Measurements from ENCODE around the gene UQCRHL. TPM values are rescaled to one million over a fixed set of nuclear protein-coding genes. Genes with fewer than 3 reads are reported as not detected.
"Not testable (repeated sequence)": the region's sequence is repeated elsewhere in the genome, so short reads cannot be mapped to it uniquely, and the experiment has no call there.

The UQCRHL gene
- total and polyA plus RNA-seq, 10 of the 15 experiments (the other 5 are each of a cell fraction or from before 2014, with no cell fraction given) = 1.4 to 17.3 (median 5.7) TPM

- CTCF ChIA-PET = interaction anchor here (6.3 kb wide), 1 partner anchor 30 kb away, joined by 51 read pairs; no protein-coding TSS in a partner anchor
- Histone ChIP-seq H3K4me2 (ENCODE audit: control insufficient read depth, insufficient read depth) (peak overlapping the region; percentile 82; the same call in 1 of the 2 replicates), H3K4me3 (peak overlapping the region; percentile 83; the same call in 1 of the 2 replicates), H3K79me2 (ENCODE audit: control insufficient read depth, insufficient read depth, low read length) (peaks cover 54% of the 10 kb centered on the region)
- H2AFZ ChIP-seq (ENCODE audit: control insufficient read depth, low read depth, low read length); BruUV-seq (replicated peaks); H3K9me3 ChIP-seq (replicated peaks; ENCODE audit: control insufficient read depth, insufficient read depth, low read length); H3K27me3 ChIP-seq (replicated peaks in 1 of 2; ENCODE audit: control insufficient read depth in 2 of 2, insufficient read depth in 2 of 2, low read length in 1 of 2); H3K4me1 ChIP-seq (ENCODE audit: control insufficient read depth, insufficient read depth, low read length); ATAC-seq; H3K9ac ChIP-seq (ENCODE audit: control insufficient read depth, insufficient read depth, low read length); FAIRE-seq; H4K20me1 ChIP-seq (ENCODE audit: control insufficient read depth, insufficient read depth); H3K36me3 ChIP-seq (ENCODE audit: control insufficient read depth in 2 of 2, insufficient read depth in 2 of 2, low read length in 1 of 2); in situ Hi-C loops (cut with MboI); H3K27ac ChIP-seq (ENCODE audit: control insufficient read depth, insufficient read depth); DNase-seq (ENCODE audit: low read depth, low spot score): not testable (repeated sequence)
- 89% methylated on average over 11 of the region's 11 CpGs for WGBS (ENCODE audit: insufficient coverage, insufficient replicate concordance, low lambda C conversion rate, missing lambda C conversion rate)
- TF ChIP-seq MLLT1 (IDR thresholded peaks at IDR 0.05) = peak; percentile 25
- intact Hi-C loops (cut with micrococcal nuclease; ENCODE audit: unreplicated experiment) = loop anchor here (5.0 to 10.0 kb wide), 3 partner anchors 121 to 521 kb away; partner anchors contain the start of genes CASP9, DNAJC16 and SZRD1
- SMC1A ChIA-PET (ENCODE audit: uncharacterized antibody, unreplicated experiment) = interaction anchor here (0.7 to 5.2 kb wide), 6 partner anchors 9 to 130 kb away, joined by 3 to 27 read pairs (median 4); no protein-coding TSS in a partner anchor
- RAD21 ChIA-PET (ENCODE audit: unreplicated experiment) = interaction anchor here (0.7 to 6.2 kb wide), 6 partner anchors 10 to 128 kb away, joined by 3 to 55 read pairs (median 8); partner anchors contain the start of gene ZBTB17
- POLR2A ChIA-PET = interaction anchor here (0.7 to 6.1 kb wide), 6 partner anchors 9 to 129 kb away, joined by 4 to 75 read pairs (median 14); partner anchors contain the start of gene ZBTB17
Observed at GRCh38 chr1:15846056-15846455, 38.6 kb upstream of the UQCRHL start.

GRCh38 chr1:15843826-15844572, 36.5 kb upstream of the UQCRHL start:
- ChIA-PET POLR2A (interaction anchor here (0.7 to 4.4 kb wide), 11 partner anchors 7 to 1293 kb away, joined by 3 to 44 read pairs (median 4); no protein-coding TSS in a partner anchor), RAD21 (ENCODE audit: unreplicated experiment) (interaction anchor here (0.6 to 5.9 kb wide), 15 partner anchors 8 to 317 kb away, joined by 3 to 29 read pairs (median 3); partner anchors contain the start of gene ZBTB17), CTCF (interaction anchor here (0.6 to 6.3 kb wide), 8 partner anchors 10 to 163 kb away, joined by 3 to 51 read pairs (median 4); partner anchors contain the start of gene ZBTB17), SMC1A (ENCODE audit: uncharacterized antibody, unreplicated experiment) (interaction anchor here (0.6 to 3.9 kb wide), 14 partner anchors 9 to 133 kb away, joined by 3 to 15 read pairs (median 3); no protein-coding TSS in a partner anchor)
- Histone ChIP-seq H3K4me2 (ENCODE audit: control insufficient read depth, insufficient read depth) (peak overlapping the region; percentile 75), H4K20me1 (ENCODE audit: control insufficient read depth, insufficient read depth) (no peaks in the 10 kb centered on the region), H3K9me3 (replicated peaks; ENCODE audit: control insufficient read depth, insufficient read depth, low read length) (no peaks in the 10 kb centered on the region), H3K79me2 (ENCODE audit: control insufficient read depth, insufficient read depth, low read length) (peaks cover 34% of the 10 kb centered on the region), H3K4me1 (ENCODE audit: control insufficient read depth, insufficient read depth, low read length) (peaks cover 4% of the 10 kb centered on the region), H3K36me3 (ENCODE audit: control insufficient read depth in 2 of 2, insufficient read depth in 2 of 2, low read length in 1 of 2) (no peaks in the 10 kb centered on the region), H3K4me3 (peak overlapping the region; percentile 52), H3K27me3 (replicated peaks in 1 of 2; ENCODE audit: control insufficient read depth in 2 of 2, insufficient read depth in 2 of 2, low read length in 1 of 2) (no peaks in the 10 kb centered on the region), H3K9ac (ENCODE audit: control insufficient read depth, insufficient read depth, low read length) (peak overlapping the region; percentile 37), H2AFZ (ENCODE audit: control insufficient read depth, low read depth, low read length) (peak overlapping the region; percentile 61), H3K27ac (ENCODE audit: control insufficient read depth, insufficient read depth) (peak overlapping the region; percentile 62)
- no TSS peak for BruUV-seq (replicated peaks)
- ATAC-seq (no peak), DNase-seq (ENCODE audit: low read depth, low spot score) (no peak), FAIRE-seq (no peak)
- WGBS (ENCODE audit: insufficient coverage, insufficient replicate concordance, low lambda C conversion rate, missing lambda C conversion rate) = 70% methylated on average over 3 of the region's 3 CpGs
- intact Hi-C loops (cut with micrococcal nuclease; ENCODE audit: unreplicated experiment) (loop anchor here (10.0 kb wide), 1 partner anchor 319 kb away; the partner anchor contains the start of genes CASP9 and DNAJC16), in situ Hi-C loops (cut with MboI) (no loop called here)
- TF ChIP-seq CEBPB (IDR thresholded peaks at IDR 0.05; ENCODE audit: borderline replicate concordance in 1 of 2, low read depth in 2 of 2, low read length in 2 of 2) = no peak
- TF ChIP-seq HDAC6 (IDR thresholded peaks at IDR 0.05; ENCODE audit: unreplicated experiment) = no peak
- peak; percentile 98 for TF ChIP-seq MLLT1 (IDR thresholded peaks at IDR 0.05)
- peak; percentile 72 for TF ChIP-seq TCF7 (IDR thresholded peaks at IDR 0.05; ENCODE audit: borderline replicate concordance)
- TF ChIP-seq ATF2 (IDR thresholded peaks at IDR 0.05; ENCODE audit: low read length) = 0 out of 2 replicates have a peak, but pooled peaks have one; percentile 11
- 0 out of 2 replicates have a peak, but pooled peaks have one; percentile 11 for TF ChIP-seq PAX5 (IDR thresholded peaks at IDR 0.05; ENCODE audit: borderline replicate concordance, low read depth, low read length)
- TF ChIP-seq MEF2A (IDR thresholded peaks at IDR 0.05; ENCODE audit: insufficient read depth, low read depth, low read length) = 0 out of 2 replicates have a peak, but pooled peaks have one; percentile 44
- TF ChIP-seq ZNF384 (IDR thresholded peaks at IDR 0.05; ENCODE audit: borderline replicate concordance, low read depth, low read length) = peak; percentile 89
